WTC11 (cell line): ENCODE data around the gene MCM6.

Experiments used
- ARID4B ChIP-seq: sonication (generic); formaldehyde crosslinking; IDR thresholded peaks from 2 replicates; pipeline ENCODE4 v1.8.0; 2023; ENCODE audit warnings: missing genetic modification reagents, mild to moderate bottlenecking, borderline replicate concordance
- CREB1 ChIP-seq: sonication (generic); formaldehyde crosslinking; IDR thresholded peaks from 2 replicates; pipeline ENCODE4 v1.8.0; 2023; ENCODE audit warnings: mild to moderate bottlenecking, missing genetic modification reagents
- CTCF ChIP-seq: fragments of 200-600 bp; IDR thresholded peaks from 2 replicates; pipeline ENCODE4 v1.8.0; 2022; ENCODE audit warnings: antibody characterized with exemption
- HMGXB4 ChIP-seq: sonication (generic); formaldehyde crosslinking; IDR thresholded peaks from 2 replicates; pipeline ENCODE4 v1.8.1; 2023; ENCODE audit warnings: mild to moderate bottlenecking, moderate library complexity, missing genetic modification reagents
- JUN ChIP-seq: sonication (generic); formaldehyde crosslinking; IDR thresholded peaks from 2 replicates; pipeline ENCODE4 v1.8.0; 2023; ENCODE audit warnings: mild to moderate bottlenecking, missing genetic modification reagents
- NFE2L1 ChIP-seq: sonication (generic); formaldehyde crosslinking; IDR thresholded peaks from 2 replicates; pipeline ENCODE4 v1.8.1; 2023; ENCODE audit warnings: missing genetic modification reagents
- SP1 ChIP-seq: sonication (generic); formaldehyde crosslinking; conservative IDR thresholded peaks from 2 replicates; pipeline ENCODE4 v1.8.1; 2022; ENCODE audit warnings: missing genetic modification reagents
- USF2 ChIP-seq: sonication (generic); formaldehyde crosslinking; IDR thresholded peaks from 2 replicates; pipeline ENCODE4 v1.8.1; 2023; ENCODE audit warnings: mild to moderate bottlenecking, missing genetic modification reagents, moderate library complexity
- ZNF138 ChIP-seq: sonication (generic); formaldehyde crosslinking; conservative IDR thresholded peaks from 2 replicates; pipeline ENCODE4 v1.8.1; 2022; ENCODE audit warnings: mild to moderate bottlenecking, moderate library complexity, missing genetic modification reagents

GRCh38 chr2:135870571-135870970 is 5.7 kb downstream of the MCM6 start:
- TF ChIP-seq JUN (CRISPR knock-in tag) (no peak), ZNF138 (CRISPR knock-in tag) (no peak), CTCF (no peak), HMGXB4 (CRISPR knock-in tag) (no peak), SP1 (CRISPR knock-in tag) (no peak), ARID4B (CRISPR knock-in tag) (no peak), NFE2L1 (CRISPR knock-in tag) (no peak), USF2 (no peak), CREB1 (no peak)
